TTC549 (cell line): Measurements from ENCODE around the gene OARD1.
"Not testable (repeated sequence)": the region's sequence is repeated elsewhere in the genome, so short reads cannot be mapped to it uniquely, and the experiment has no call there.

Source experiments
- FAIRE-seq: peaks from 2 replicates; lab custom pipeline; 2012; peaks lifted over from hg19 to GRCh38; lab: Jason Lieb, UNC

Gene OARD1

GRCh38 chr6:41025966-41026530 is 46.1 kb downstream of the OARD1 start:
- no peak for FAIRE-seq

- no peak for FAIRE-seq
Measured at GRCh38 chr6:41023114-41023513, 49.0 kb downstream of the OARD1 start.

GRCh38 chr6:41022294-41022693 is 49.9 kb downstream of the OARD1 start:
- no peak for FAIRE-seq

GRCh38 chr6:41021832-41022231 is 50.3 kb downstream of the OARD1 start:
- FAIRE-seq, result no peak

- no peak for FAIRE-seq
Measured at GRCh38 chr6:41017663-41018062, 54.5 kb downstream of the OARD1 start.

GRCh38 chr6:41015860-41016259 is 56.3 kb downstream of the OARD1 start:
- FAIRE-seq, result not testable (repeated sequence)

- FAIRE-seq, result no peak
Measured at GRCh38 chr6:41014780-41015179, 57.4 kb downstream of the OARD1 start.
